ENCODE data around the gene NR4A3.

GRCh38 chr9:99863955-99864354 is 42.3 kb downstream of the NR4A3 start:
- TF ChIP-seq POLR2AphosphoS5 (IDR thresholded peaks at IDR 0.05; ENCODE audit: low read depth, low read length) (no peak), CTCF (IDR thresholded peaks at IDR 0.05 in 2 of 3, conservative IDR thresholded peaks at IDR 0.05 in 1 of 3; ENCODE audit: borderline replicate concordance in 1 of 3, insufficient read depth in 1 of 3, low read depth in 2 of 3, low read length in 2 of 3) (no peak), POLR2A (IDR thresholded peaks at IDR 0.05; ENCODE audit: borderline replicate concordance, extremely low read depth, insufficient read depth, insufficient read length) (no peak), CEBPB (IDR thresholded peaks at IDR 0.05; ENCODE audit: low read depth) (no peak), REST (IDR thresholded peaks at IDR 0.05; ENCODE audit: low read depth) (no peak), EZH2 (IDR thresholded peaks at IDR 0.05) (no peak), RAD21 (IDR thresholded peaks at IDR 0.05; ENCODE audit: low read depth) (no peak), SIN3A (IDR thresholded peaks at IDR 0.05; ENCODE audit: low read depth) (no peak)
- TF ChIP-seq, protein P1, sequence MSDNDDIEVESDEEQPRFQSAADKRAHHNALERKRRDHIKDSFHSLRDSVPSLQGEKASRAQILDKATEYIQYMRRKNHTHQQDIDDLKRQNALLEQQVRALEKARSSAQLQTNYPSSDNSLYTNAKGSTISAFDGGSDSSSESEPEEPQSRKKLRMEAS (IDR thresholded peaks at IDR 0.05) = no peak
- TF ChIP-seq, protein P2, sequence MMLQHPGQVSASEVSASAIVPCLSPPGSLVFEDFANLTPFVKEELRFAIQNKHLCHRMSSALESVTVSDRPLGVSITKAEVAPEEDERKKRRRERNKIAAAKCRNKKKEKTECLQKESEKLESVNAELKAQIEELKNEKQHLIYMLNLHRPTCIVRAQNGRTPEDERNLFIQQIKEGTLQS (IDR thresholded peaks at IDR 0.05) = no peak

All from HCT116 (cell line).